ENCODE data around the gene OPN4.

- TF ChIP-seq CTCF (IDR thresholded peaks at IDR 0.05): no peak
- no peak for TF ChIP-seq POLR2A (IDR thresholded peaks at IDR 0.05)
- no peak for TF ChIP-seq EP300 (IDR thresholded peaks at IDR 0.05)
Observed at GRCh38 chr10:86707505-86707904, 53.2 kb downstream of the OPN4 start.
